T-helper 17 cell (primary cell): Measurements from ENCODE around the gene KLRD1. TPM values are rescaled to one million over a fixed set of nuclear protein-coding genes. Genes with fewer than 3 reads are reported as not detected.
"Not testable (repeated sequence)": the region's sequence is repeated elsewhere in the genome, so short reads cannot be mapped to it uniquely, and the experiment has no call there.

Source experiments
- ATAC-seq: fragments of 150-1000 bp; cut with Tn5 transposase; 2 replicates; pipeline ENCODE4 v1.10.0; 2021; ENCODE audit warnings: mild to moderate bottlenecking, moderate library complexity
- DNase-seq, 3 donors: peaks; one replicate each; pipeline versions ENCODE4 v3.0.0 to v3.0.0-alpha.2; 2020 to 2021
- H3K9me3 ChIP-seq: one replicate; pipeline ENCODE4 v1.7.0; 2013; ENCODE audit warnings: low read length, mild to moderate bottlenecking; ENCODE audit not compliant: control insufficient read depth, poor library complexity, severe bottlenecking
- H3K27ac Mint-ChIP-seq: one replicate; pipeline ENCODE4 v1.8.0; 2022; ENCODE audit warnings: mild to moderate bottlenecking, moderate library complexity, mixed read lengths
- H3K27me3 Mint-ChIP-seq: one replicate; pipeline ENCODE4 v1.8.0; 2022; ENCODE audit warnings: mixed read lengths
- H3K36me3 Mint-ChIP-seq: one replicate; pipeline ENCODE4 v1.8.0; 2022; ENCODE audit warnings: low read depth, mixed read lengths
- H3K4me1 Mint-ChIP-seq: one replicate; pipeline ENCODE4 v1.8.0; 2022; ENCODE audit warnings: mild to moderate bottlenecking, mixed read lengths
- H3K4me3 Mint-ChIP-seq: one replicate; pipeline ENCODE4 v1.8.0; 2022; ENCODE audit warnings: mild to moderate bottlenecking, moderate library complexity, mixed read lengths
- total RNA-seq, 4 donors: library from RNA in 2 of 4; stranded (reverse) in 2 of 4; gene quantifications; one replicate each; pipeline ENCODE4 v1.2.3 and lab custom pipeline; 2022 to 2026

KLRD1 gene
- total RNA-seq, 2 donors from 2014 or later = 1.3 TPM; not detected in 1

DNA sequence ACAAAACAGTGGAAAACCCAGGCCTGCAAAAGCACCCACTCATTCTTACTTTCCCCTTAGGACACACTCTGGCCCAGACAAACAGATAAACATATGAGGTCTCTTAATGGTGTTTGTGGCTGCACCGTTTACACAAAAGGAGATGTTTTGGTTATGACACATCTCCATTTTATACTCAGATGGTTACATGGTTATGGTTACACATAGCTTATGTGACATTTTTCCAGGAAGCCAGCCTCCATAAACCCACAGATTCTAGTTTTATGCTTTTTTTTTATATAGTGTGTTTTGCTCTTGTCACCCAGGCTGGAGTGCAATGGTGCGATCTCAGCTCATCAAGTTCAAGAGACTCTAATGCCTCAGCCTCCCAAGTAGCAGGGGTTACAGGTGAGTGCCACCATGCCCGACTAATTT is 3.5 kb upstream of the KLRD1 start:
- no peak for ATAC-seq
- no peak for DNase-seq

DNA sequence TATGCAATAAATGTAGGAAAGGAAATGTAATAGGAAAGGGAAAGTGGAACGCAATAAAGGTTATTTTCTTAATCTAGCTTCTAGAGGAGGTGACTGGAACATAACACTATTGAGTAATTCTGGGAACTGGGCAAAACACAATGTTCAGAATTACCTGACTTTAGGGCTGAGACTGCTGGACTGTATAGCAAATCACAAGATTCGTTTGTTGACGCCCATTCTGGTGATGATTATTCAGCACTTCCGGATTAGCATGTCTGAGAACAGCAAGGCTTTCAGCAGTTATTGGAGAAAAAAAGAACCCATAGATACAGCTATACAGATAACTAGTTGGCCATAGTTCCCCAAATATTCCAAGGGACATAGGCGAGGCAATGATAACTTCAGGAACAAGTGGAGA is 2.3 kb upstream of the KLRD1 start:
- Mint-ChIP-seq H3K4me1 (peaks cover 5% of the 10 kb centered on the region), H3K27ac (no peak overlapping the region), H3K36me3 (no peaks in the 10 kb centered on the region), H3K27me3 (peaks cover 7% of the 10 kb centered on the region), H3K4me3 (peak overlapping the region; percentile 19)
- ATAC-seq (no peak), DNase-seq (no peak)
- peaks cover 2% of the 10 kb centered on the region for H3K9me3 ChIP-seq

More for the DNA sequence above, 3.5 kb upstream of the KLRD1 start:
- Mint-ChIP-seq H3K4me3 (no peak overlapping the region), H3K27me3 (peaks cover 7% of the 10 kb centered on the region), H3K36me3 (peaks cover 2% of the 10 kb centered on the region), H3K27ac (no peak overlapping the region), H3K4me1 (peaks cover 5% of the 10 kb centered on the region)
- peaks cover 2% of the 10 kb centered on the region for H3K9me3 ChIP-seq

DNA sequence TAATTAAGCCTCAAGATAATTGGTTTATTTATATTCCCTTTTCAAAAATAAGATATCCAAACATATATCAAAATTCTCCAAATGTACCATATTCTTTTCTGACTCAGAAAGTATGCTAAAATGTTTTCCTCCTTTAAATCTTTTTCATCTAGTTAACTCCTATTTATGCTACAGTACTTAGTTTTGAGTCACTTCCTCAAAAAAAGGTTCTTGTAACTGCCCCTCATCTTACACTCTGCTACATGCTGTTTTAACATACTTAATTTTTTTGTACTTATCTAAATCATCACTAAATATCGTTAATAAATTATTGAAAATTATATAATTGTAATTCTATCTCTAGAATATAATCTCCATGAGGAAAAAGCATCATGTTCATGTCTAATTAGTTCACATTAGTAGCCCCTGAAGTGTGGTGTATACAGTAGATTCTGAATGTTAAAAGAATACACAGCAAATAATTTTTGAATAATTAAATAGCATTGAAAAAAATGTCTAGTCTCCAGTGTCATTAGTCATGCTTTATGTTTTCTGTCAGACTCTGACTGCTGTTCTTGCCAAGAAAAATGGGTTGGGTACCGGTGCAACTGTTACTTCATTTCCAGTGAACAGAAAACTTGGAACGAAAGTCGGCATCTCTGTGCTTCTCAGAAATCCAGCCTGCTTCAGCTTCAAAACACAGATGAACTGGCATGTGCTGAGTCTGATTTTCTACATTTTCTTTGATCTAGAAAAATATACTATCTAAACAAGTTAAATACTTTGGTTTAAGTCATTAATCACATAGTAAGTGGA is 3.5 kb downstream of the KLRD1 start:
- no peaks in the 10 kb centered on the region for H3K9me3 ChIP-seq
- H3K4me3 Mint-ChIP-seq = no peak overlapping the region
- no peaks in the 10 kb centered on the region for H3K36me3 Mint-ChIP-seq
- no peaks in the 10 kb centered on the region for H3K4me1 Mint-ChIP-seq
- DNase-seq = no peak
- ATAC-seq = no peak
- no peak overlapping the region for H3K27ac Mint-ChIP-seq
- no peaks in the 10 kb centered on the region for H3K27me3 Mint-ChIP-seq

DNA sequence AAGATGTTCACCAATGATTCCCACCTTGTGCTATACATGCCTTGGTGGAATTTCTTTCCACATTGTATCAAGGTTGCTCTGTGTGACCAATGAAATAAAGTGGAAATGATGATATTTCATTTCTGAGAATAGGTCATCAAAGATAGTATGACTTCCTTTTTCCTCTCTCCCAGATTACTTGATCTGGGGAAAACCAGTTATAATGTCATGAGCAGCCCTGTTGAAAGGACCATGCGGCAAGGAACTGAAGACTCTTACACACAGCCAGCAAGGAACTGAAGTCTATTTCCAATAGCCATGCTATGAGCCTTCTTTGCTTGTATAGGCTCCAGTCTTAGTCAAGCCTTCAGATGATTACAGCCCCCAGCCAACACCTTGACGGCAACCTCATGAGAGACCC is 11.7 kb downstream of the KLRD1 start:
- no peak overlapping the region for H3K27ac Mint-ChIP-seq
- H3K36me3 Mint-ChIP-seq = no peaks in the 10 kb centered on the region
- DNase-seq (no peak), ATAC-seq (no peak)
- H3K4me1 Mint-ChIP-seq = peaks cover 9% of the 10 kb centered on the region
- H3K9me3 ChIP-seq = no peaks in the 10 kb centered on the region
- peaks cover 12% of the 10 kb centered on the region for H3K27me3 Mint-ChIP-seq
- no peak overlapping the region for H3K4me3 Mint-ChIP-seq

DNA sequence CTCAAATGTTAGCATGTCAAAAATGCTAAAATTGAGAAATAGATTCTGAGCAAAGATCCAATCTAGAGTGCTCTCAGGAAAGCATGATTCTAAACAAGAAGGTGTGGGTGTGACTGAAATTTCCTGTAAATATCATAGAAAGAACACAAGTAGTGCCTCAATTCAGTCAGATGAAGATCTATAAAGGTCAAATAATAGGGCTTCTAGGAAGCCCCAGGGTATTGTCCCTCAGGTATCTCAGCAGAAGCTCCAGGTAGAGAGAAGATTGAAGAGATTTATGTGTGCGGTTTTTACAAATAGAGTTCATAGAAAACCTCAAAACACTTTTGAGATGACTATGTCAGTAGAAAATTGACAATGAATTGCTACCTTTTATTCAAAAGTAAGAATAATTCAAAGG is 13.0 kb downstream of the KLRD1 start:
- ATAC-seq (no peak), DNase-seq (no peak)
- H3K4me3 Mint-ChIP-seq = peak overlapping the region; percentile 9
- H3K36me3 Mint-ChIP-seq = no peaks in the 10 kb centered on the region
- H3K9me3 ChIP-seq = no peaks in the 10 kb centered on the region
- H3K4me1 Mint-ChIP-seq = peaks cover 9% of the 10 kb centered on the region
- H3K27me3 Mint-ChIP-seq = peaks cover 12% of the 10 kb centered on the region
- peak overlapping the region; percentile 49 for H3K27ac Mint-ChIP-seq

DNA sequence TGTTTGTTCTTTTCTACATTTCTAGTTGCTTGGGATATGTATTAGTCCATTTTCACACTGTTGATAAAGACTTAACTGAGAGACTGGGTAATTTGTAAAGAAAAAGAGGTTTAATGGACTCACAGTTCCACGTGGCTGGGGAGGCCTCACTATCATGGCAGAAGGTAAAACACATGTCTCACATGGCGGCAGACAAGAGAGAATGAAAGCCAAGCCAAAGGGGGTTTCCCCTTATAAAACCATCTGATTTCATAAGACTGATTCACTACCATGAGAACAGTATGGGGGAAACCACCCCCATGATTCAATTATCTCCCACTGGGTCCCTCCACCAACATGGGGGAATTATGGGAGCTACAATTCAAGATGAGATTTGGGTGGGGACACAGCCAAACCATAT is 21.0 kb downstream of the KLRD1 start:
- not testable (repeated sequence) for H3K4me3 Mint-ChIP-seq, H3K9me3 ChIP-seq, ATAC-seq, DNase-seq, H3K27ac Mint-ChIP-seq, H3K36me3 Mint-ChIP-seq, H3K27me3 Mint-ChIP-seq, H3K4me1 Mint-ChIP-seq

DNA sequence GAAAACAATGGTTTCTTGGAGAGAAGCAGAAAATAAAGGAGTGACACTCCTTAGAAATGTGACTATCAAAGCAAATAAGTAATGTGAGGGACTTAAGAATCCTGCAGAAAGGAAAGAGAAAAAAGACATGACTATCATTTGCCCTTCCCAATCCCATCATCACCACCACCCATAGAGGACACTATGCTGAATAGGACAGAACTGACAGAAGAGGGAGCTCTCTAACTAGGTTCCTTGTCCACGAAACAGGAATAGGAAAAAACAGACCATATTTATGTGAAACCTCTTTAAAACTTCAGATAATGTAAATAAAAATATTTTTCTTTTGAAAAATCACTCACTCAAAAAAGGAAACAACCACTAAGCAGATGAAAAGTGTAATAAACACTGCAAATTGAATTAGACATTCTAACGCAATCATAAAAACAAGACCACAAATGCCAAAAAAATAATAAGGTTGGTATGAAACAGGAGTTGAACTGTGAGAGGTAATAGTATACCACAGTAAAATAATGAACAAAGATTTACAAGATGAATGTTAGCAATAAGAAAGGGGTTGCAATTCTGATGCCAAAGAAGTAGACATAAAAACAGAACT is 24.1 kb downstream of the KLRD1 start:
- ATAC-seq = no peak
- H3K4me3 Mint-ChIP-seq = no peak overlapping the region
- no peaks in the 10 kb centered on the region for H3K9me3 ChIP-seq
- DNase-seq = no peak
- H3K27ac Mint-ChIP-seq = no peak overlapping the region
- H3K4me1 Mint-ChIP-seq = no peaks in the 10 kb centered on the region
- H3K27me3 Mint-ChIP-seq = peaks cover 9% of the 10 kb centered on the region
- no peaks in the 10 kb centered on the region for H3K36me3 Mint-ChIP-seq

DNA sequence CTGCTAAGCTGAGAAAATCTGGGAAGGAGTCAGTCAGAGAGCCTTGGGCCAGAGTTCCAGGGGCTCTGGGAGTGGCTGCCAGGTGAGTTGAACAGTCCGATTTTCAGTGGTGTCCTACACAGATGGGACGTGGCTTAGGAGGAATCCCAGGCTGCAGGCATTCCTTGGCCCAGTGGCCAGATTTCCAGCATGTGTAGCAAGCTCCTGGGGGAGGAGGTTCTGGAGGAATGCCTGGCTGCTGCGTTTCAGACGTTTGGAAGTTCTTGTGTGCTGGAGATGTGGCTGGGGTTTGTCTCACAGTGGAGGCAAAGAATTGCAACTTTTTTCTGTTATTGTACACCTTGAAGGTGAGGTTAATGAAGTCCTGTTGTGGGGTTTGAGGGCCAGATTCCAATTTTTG is 28.5 kb downstream of the KLRD1 start:
- not testable (repeated sequence) for H3K4me3 Mint-ChIP-seq, ATAC-seq, H3K9me3 ChIP-seq, DNase-seq, H3K27ac Mint-ChIP-seq, H3K4me1 Mint-ChIP-seq, H3K36me3 Mint-ChIP-seq
- H3K27me3 Mint-ChIP-seq = peaks cover 12% of the 10 kb centered on the region

DNA sequence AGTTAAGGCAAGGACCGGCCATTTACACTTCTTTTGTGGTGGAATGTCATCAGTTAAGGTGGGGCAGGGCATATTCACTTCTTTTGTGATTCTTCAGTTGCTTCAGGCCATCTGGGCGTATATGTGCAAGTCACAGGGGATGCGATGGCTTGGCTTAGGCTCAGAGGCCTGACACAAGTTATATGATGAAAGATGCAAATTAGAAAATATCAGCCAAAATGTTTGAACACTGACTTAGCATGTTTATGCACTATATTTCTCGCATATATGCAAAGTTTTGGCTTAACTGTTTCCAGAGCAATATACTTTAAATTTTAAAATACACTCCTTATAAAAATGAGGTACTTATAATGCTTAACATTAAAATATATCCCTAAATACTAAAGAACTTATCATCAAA is 30.8 kb downstream of the KLRD1 start:
- H3K9me3 ChIP-seq, DNase-seq, H3K27me3 Mint-ChIP-seq, H3K4me3 Mint-ChIP-seq, H3K27ac Mint-ChIP-seq, H3K36me3 Mint-ChIP-seq, H3K4me1 Mint-ChIP-seq, ATAC-seq: not testable (repeated sequence)

DNA sequence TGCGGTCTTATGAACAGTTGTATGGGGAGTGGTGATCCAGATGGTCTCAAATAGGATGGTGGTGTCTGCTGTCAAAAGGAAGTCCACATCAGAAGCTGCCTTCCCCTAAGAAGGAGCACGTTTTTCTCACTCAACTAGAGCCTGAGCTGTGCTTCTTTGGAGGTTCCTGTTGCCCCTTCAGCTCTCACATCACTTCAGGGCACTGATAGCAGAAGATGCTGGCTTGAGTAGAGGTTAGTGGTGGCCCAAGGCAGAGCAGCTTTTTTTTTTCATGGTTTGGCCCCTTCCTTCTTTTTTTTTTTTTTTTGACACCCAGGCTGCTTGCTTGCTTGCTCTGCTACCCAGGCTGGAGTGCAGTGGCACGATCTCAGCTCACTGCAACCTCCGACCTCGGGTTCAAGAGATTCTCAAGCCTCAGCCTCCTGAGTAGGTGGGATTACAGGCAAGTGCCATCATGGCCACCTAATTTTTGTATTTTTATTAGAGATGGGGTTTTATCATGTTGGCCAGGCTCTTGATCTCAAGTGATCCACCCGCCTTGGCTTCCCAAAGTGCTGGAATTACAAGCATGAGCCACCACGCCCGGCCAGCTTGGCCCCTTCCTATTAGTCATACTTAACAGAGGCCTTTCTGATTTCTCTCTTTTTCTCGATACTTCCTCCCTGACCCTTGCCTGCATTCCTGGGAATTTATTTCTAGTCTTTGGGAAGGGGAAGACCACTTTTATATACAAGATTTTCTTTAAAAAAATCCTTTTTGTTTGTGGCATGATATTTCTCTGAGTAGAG is 31.6 kb downstream of the KLRD1 start:
- DNase-seq = no peak
- no peaks in the 10 kb centered on the region for H3K4me1 Mint-ChIP-seq
- H3K27me3 Mint-ChIP-seq = peaks cover 7% of the 10 kb centered on the region
- no peak for ATAC-seq
- no peaks in the 10 kb centered on the region for H3K9me3 ChIP-seq
- H3K27ac Mint-ChIP-seq = no peak overlapping the region
- H3K36me3 Mint-ChIP-seq = no peaks in the 10 kb centered on the region
- no peak overlapping the region for H3K4me3 Mint-ChIP-seq

DNA sequence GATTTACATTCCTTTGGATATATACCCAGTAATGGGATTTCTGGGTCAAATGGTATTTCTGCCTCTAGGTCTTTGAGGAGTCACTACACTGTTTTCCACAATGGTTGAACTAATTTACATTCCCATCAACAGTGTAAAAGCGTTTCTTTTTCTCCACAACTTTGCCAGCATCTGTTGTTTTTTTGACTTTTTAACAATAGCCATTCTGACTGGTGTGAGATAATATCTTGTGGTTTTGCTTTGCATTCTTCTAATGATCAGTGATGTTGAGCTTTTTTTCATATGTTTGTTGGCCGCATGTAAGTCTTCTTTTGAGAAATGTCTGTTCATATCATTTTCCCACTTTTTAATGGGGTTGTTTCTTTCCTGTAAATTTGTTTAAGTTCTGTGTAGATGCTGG is 33.3 kb downstream of the KLRD1 start:
- not testable (repeated sequence) for H3K36me3 Mint-ChIP-seq, DNase-seq, H3K27ac Mint-ChIP-seq, H3K4me3 Mint-ChIP-seq, ATAC-seq, H3K9me3 ChIP-seq, H3K4me1 Mint-ChIP-seq, H3K27me3 Mint-ChIP-seq

DNA sequence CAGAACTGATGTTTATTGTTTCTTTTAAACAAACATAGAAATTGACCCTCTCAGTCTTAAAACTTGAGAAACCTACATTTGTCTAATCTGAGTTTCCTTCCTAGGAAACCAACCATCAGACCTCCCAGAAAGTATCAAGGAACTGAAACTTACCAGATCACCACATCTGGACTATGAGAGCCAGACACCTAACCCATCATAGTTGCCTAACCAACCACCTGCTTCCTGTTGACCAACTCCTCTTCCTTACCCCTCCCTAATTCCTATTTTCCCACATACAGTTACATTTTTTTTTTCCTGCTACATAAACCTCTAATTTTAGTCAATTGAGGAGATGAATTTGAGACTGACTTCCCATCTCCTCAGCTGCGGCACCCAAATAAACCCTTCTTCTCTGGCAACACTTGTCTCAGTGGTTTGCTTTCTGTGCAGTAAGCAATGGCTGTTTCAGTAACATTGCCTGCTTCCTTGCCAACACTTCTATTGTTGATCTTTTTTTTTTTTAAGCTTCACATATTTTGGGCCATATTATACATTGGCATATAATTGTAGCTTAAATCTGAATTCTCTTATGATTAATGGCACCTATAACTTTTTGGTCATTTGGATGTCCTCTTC is 34.3 kb downstream of the KLRD1 start:
- Mint-ChIP-seq H3K27me3 (peaks cover 7% of the 10 kb centered on the region), H3K27ac (no peak overlapping the region), H3K36me3 (no peaks in the 10 kb centered on the region), H3K4me3 (no peak overlapping the region), H3K4me1 (no peaks in the 10 kb centered on the region)
- no peaks in the 10 kb centered on the region for H3K9me3 ChIP-seq
- no peak for ATAC-seq
- DNase-seq = no peak

DNA sequence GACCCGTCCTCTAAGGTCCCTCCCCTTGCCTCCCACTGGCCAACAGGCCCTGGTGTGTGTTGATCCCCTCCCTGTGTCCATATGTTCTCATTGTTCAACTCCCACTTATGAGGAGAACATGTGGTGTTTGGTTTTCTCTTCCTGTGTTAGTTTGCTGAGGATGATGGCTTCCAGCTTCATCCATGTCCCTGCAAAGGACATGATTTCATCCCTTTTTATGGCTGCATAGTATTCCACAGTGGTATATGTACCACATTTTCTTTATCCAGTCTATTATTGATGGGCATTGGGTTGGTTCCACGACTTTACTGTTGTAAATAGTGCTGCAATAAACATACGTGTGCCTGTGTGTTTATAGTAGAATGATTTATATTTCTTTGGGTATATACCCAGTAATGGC is 43.8 kb downstream of the KLRD1 start:
- peaks cover 18% of the 10 kb centered on the region for H3K27me3 Mint-ChIP-seq
- not testable (repeated sequence) for H3K4me3 Mint-ChIP-seq, H3K4me1 Mint-ChIP-seq, DNase-seq, H3K9me3 ChIP-seq, H3K36me3 Mint-ChIP-seq, H3K27ac Mint-ChIP-seq, ATAC-seq
